NCI-H146 treated with DMSO at 0.1 percent for 48 hours (cell line): Measurements from ENCODE around the gene PHF21A.

Experiments
- DNase-seq: peaks from one replicate; lab custom pipeline; 2025; ENCODE audit not compliant: unreplicated experiment; lab: John Stamatoyannopoulos, UW

The PHF21A gene

DNA sequence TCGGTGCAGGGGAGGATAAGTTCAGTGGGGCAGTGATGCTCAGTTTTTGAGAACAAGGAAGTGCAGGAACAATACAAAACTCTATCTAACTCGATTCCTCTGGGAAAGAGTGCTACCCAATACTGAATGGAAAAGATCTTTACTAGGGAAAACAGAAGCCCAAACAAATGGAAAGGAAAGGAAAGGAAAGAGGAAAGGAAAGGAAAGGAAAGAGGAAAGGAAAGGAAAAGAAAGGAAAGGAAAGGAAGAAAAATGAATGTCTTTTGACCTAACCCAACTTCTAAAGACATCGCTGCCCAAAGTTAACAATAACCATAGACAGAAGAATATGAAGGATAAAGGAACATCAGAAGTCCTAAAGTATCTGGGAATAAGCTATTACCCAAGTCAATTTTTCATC lies 41.6 kb downstream of the PHF21A start:
- DNase-seq = no peak

DNA sequence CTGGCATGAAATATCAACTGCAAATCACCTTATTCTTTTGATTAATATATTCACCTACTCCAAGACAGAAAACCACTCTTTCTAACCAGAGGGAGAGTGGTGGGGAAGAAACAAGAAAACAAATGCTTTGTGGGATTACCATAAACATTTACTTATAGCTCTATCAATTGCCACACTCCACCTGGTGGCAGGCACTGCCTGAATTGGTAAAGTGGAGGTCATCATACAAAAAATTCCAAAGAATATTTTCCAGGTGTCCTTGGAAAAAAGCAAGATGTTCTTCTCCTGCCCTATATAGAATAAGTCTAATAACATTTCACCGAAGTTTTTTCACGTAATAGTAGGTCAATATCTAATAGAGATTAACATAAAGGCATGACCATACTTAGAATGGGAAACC lies 45.3 kb downstream of the PHF21A start:
- no peak for DNase-seq

DNA sequence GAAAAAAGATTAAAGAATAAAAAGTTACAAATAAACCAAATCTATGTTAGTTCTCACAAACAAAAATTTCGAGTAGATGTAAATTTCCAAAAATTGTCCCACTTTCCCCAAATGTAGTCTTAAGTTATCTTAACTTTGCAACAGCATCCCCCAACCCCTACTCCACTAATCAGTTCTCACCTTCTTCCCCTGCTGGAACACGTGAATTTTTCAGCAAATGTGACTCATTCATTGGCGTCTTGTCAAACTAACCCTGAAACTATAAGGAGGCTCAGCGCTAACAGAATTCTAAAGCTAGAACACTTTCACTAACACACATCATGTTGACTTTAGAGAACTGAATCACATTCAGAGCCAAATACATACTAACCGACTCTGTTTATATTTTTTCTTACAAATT lies 46.1 kb downstream of the PHF21A start:
- DNase-seq = no peak

DNA sequence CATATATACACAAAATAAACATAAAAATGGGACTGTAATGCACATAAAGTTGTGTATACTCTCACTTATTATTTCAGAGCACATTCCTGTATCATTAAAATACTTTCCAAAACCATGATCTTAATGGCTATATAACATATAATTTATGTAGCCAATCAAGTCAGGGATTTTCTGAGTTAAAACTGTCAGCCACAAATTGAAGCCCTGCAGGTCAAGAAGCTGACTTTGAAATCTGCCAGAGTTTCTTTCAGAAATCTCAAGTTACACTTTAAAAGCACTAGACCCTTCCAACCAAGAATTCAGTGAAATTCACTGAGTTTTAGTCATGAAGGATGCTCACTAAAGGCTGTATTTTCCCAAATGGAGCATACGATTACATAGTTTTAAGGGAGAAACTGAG lies 47.6 kb downstream of the PHF21A start:
- no peak for DNase-seq

DNA sequence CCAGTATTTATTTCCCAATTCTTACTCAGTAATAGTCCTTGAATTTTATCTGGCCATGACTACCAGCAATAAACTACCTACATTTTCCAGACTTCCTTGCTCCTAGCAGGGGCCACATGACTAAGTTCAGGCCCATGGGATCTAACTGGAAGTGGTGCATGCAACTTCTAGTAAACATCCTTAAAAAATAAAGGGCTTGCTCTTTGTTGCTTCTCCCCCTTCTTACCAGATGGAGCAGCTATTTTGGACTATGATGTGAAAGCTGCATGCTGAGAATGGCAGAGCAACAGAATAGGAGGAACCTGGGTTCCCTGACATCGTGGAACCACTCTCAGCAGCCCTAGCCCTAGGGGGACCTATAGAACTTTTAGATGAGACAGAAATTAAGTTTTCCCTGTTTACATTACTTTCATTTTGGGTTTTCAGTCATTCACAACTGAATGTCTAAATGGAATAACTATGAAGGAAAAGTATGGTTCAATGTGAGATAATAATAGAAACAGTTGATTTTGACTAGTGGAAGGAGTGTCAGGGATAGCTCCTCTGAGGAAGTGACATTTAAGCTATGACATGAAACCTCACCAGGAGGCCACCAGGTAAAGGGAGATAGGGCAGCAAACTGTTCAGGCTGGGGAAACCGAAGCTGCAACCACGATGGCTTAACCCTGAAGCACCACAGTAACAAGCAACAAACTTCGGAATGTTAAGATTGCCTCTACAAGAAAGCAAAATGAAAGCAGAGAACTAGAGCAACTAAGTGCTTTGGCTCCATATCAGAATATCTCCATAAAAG lies 48.9 kb downstream of the PHF21A start:
- no peak for DNase-seq

DNA sequence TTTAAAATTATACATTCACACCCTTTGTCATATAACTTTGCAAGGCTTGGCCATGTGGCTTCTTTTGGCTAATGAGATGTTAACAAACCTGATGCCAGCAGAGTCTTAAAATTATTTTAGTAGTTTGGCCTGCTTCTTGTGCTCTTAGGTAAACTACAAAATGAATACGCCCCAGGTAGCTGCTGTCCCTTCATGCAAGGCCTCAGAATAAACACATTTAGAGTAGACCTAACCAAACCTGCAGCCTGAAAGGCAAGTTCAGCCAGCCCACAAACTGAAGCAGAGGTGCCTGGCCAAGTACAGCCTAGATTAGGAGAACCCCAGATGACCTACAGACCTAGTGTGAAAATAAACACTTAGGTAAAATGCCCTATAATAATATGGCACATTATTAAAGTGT lies 50.2 kb downstream of the PHF21A start:
- DNase-seq = no peak

DNA sequence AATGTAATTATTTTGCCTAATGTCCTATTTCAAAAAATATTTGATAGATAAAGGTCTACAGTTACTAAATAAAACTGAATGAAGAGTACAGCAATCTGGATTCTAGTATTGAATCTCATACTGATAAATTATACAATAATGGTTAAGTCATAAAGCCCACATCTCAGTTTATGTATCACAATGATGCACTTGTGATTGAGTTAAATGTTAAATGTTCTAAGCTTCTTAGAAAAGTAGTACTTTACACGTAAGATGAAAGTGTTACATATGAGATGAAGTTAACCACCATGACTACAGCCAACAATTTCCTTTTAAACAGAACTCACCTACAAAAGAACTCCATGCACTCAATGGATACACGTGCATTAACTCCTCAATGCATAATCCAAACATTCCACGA lies 51.7 kb downstream of the PHF21A start:
- DNase-seq = no peak

DNA sequence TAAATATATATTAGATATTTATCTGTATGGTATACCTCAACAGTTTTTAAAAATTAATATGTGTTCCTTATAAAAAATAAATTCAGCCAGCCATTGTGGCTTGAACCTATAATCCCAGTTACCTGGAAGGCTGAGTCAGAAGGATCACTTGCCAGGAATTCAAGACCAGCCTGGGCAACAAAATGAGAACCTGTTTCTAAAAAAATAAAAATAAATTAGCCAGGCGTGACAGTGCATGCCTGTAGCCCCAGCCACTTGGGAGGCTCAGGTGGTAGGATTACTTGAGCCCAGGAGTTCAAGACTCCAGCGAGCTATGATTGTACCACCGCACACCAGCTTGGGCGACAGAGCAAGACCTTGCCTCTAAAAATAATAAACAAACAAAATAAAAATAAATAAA lies 54.9 kb downstream of the PHF21A start:
- DNase-seq = no peak

DNA sequence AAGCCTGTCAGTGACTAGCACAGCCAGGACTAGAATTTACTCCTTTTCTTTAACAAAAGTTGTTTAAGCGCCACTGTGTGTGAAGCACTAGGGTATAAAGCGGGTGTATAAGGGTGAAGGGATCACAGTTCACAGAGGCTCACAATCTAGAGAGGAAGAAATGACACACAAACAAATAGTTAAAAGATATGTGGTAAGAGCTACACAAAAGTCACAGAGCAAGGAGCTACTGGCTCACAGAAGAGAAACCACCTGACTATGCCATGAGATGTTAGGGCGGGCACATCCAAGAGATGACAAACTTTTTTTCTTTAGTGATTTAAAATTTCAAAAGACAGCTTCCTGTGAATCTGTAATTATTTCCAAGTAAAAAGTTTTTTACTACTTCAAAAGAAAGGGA lies 55.6 kb downstream of the PHF21A start:
- no peak for DNase-seq

DNA sequence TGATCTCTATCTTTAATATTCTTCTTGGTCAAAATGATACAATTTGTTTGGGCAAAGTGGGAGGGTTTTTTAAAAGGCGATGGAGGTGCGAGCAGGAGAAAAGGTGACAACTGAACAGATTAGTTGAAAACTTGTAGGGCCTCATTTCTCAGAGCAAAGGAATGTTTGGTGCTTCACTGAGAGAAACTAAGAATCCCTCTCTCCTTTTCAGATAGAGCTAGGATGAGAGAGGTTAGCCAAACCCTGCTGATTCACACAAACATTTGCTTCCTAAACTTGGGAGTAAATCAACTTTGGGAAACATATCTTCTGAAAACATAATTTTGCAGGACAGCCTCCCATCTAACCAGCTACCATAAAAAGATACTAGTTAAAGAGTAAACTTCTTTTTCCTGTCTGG lies 57.0 kb downstream of the PHF21A start:
- no peak for DNase-seq

DNA sequence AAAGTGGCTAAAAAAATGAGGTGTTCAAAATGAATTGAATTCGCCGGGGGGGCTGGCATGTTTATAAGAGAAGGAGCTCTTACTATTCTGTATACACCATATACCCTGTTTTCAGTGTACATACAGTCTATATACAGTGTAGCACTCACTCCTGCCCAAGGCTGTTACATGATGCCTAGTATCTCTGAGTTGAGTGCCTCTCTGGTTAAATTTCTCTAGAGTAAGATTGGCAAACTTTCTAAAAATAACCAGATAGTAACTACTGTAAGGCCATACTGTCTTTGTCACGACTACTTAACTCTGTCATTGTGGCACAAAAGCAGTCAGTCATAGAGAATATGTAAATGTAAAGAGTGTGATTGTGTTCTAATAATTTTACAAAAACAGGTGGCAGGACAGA lies 58.1 kb downstream of the PHF21A start:
- no peak for DNase-seq

DNA sequence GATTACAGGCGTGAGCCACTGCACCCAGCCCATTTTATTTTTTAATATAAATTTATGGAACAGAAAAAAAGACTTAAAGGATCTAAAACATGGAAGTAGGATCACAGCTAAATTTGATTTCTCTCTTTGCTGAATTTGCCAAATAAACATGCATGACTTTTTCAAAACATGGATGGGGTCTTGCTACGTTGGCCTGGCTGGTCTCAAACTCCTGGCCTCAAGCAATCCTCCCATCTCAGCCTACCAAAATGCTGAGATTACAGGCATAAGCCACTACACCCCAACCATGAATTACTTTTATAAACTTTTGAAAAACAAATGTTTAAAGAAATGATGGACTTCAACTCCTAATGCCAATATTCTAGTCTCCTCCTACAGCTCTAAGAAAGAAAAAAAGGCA lies 61.2 kb downstream of the PHF21A start:
- no peak for DNase-seq

DNA sequence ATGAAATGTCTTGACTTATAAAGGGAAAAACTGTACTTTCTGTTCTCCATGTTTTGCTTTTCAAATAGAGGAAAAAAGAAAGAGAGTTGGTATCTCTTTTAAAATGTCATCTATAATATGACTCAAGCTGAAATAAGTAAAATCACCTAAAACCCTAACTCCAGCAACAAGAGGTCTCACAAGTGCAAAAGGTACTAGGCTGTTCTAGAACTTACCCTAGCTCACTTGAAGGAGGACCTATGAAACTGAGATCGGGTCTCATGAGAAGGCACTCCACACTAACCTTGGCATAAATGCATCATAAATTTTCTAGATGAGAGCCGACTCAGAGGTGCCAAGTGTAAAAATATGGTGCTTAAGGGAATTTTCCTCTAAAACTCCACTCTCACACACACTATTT lies 63.8 kb downstream of the PHF21A start:
- no peak for DNase-seq

DNA sequence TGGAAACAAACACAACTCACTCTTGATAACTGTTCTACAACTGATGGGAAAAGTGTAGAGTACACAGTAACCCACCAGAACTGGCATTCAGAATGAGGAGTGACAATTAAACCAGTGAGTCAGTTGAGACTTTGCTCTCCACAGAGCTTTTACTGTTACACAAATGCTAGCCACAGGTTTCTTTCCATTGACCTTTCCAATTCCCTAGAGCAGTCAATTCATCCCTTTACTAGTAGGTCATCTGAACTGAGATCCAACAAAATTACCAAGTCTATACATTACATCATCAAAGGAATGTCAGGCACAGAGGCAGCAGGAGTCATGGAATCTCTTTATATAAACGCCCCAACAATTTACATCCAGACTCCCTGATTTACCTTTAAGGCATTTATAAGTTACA lies 65.9 kb downstream of the PHF21A start:
- DNase-seq = no peak

DNA sequence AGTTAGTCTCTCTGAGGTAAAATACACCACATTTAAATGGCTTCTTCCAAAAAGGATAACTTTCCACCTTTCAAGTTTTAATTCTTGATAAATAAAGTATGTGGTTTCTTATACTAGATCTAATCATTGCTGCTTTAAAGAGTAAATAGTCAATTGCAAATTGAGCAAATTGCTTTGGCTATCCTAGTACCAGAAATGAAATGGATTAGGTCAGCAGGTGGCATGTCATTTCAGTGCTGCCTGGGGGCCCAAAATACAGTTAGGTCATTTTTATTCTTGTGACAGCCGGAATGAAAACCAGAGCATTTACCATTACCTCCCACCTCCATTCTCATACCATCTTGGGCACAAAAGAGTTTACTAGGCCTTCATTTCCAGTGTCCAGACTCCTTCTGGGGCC lies 70.2 kb downstream of the PHF21A start:
- peak; percentile 40 for DNase-seq

DNA sequence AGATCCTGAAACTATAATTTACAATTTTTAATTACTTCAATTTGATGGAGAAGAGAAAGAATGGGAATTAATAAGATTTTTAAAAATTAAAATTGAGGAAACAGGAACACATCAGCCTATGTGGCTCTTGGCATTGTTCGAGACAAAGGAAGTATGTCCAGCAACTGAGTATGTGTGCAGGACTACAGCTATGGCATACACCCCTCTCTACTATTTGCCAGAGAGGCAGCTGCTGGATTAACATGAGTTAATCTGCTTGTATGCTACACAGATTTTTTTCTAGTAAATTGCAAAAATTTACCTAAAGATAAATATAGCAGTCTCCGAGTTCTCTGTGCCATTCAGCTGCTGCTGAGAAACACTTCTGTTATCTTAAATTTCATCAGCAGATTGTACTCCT lies 70.6 kb downstream of the PHF21A start:
- DNase-seq = peak; percentile 40

DNA sequence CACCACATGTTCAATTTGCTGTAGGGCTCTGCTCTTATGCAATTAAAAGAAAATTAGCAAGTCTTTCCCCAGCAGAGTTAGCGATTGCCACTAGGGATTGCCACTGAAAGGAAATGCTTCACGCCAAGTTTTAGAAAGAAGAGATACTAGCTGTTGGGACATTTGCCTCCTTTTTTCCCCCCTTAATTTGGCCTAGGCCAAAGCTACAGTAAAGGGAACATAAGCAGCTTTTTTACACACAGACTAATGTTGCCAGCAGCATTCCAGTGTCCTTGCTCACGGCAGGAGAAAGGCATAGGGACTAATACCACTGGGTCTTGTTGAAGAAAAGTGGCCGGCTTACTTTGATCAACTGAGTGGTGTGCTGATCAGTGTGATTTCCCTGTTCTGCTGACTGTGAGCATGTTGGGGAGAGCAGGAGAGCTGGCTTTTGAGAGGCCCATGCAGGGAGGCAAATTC lies 71.2 kb downstream of the PHF21A start:
- DNase-seq = no peak

DNA sequence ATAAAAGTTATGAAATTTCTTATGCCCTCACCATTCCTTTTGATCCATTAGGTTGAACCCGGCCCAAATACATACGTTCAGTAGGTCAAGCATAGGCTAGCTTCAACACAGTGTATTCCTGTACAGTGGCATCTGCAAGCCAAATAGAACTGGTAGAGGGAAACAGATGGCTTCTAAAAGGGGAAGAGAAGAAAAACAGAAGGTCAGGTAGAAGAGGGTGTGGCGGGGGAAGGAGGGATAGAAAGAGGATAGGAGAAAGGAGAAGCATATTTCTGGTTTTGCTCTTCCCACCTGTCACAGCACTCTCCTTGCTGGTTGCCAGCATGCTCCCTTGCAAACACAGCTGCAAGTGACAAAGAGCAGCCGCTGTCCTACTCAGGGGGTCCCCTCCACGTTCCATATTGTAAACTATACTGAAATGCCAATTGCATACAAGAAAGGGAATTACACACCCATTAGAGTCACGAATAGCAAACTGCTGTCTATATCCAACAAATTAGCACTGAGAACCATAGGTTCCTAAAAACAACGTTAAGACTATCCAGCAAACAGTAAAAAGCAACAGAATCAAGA lies 71.8 kb downstream of the PHF21A start:
- DNase-seq = peak; percentile 65

DNA sequence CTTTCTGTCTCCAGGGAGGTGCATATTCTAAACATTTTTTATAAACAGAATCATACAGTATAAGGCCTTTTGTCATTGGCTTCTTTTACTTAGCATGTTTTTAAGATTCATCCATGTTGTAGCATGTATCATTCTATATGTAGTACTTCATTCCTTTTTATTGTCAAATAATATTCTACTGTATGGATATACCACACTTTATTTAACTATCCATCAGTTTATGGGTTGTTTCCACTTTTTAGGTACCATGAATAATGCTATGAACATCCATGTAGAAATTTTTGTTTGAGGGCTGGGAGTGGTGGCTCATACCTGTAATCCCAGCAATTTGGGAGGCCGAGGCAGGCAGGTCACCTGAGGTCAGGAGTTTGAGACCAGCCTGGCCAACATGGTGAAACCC lies 73.1 kb downstream of the PHF21A start:
- no peak for DNase-seq

DNA sequence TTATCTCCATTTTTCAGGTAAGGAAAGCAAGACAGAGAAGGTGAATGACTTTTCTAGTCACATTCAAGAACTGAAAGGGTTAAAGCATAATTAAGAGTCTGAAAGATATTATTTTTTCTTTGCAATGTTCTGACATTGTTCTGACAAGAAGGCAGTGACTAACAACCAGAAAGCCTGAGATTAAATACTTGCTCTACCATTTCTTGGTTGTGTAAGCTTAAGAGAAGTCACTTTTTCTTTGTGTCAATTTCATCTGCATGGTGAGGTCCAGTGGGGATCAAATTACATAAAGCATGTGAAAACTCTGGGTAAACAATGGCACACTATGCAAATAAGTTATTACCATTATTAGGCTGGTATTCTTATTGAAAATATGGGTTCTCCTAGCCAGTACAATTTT lies 73.7 kb downstream of the PHF21A start:
- DNase-seq = peak; percentile 26

DNA sequence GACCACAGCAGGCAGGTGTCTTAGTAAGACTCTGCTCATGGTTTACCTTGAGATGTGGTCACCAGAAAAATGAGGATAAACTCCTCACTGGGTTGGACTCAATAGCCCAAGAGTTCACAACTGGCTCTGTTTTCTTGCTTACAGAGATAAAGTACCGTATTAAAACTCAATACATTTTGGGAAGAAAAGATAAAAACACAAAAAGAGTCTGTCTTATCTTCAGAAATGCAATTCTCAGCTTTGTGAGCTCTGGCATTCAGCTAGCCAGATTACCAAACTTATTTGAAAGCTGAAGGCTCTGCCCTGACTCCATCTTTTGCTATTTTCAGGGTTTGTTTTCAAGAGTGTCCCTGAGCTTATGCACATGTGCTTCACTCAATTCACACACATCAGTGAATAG lies 75.4 kb downstream of the PHF21A start:
- DNase-seq = no peak

DNA sequence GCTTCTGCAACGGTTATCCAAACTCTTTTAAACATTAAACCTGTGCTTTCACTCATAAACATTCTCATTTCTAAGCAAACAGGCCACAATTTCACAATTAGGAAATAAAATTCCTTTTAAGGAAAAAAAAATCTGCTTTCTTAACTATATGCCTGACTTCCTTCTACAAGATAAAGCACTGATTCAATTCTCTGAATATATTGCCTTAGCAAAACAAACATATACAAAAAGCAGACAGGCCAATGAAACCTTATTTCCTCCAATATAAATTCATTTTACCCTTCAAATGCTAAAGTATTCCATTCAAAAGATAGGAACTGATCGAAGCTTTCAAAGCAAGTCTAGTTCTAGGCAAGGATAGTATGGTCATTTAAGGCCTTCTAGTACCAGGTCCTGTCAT lies 76.7 kb downstream of the PHF21A start:
- no peak for DNase-seq

DNA sequence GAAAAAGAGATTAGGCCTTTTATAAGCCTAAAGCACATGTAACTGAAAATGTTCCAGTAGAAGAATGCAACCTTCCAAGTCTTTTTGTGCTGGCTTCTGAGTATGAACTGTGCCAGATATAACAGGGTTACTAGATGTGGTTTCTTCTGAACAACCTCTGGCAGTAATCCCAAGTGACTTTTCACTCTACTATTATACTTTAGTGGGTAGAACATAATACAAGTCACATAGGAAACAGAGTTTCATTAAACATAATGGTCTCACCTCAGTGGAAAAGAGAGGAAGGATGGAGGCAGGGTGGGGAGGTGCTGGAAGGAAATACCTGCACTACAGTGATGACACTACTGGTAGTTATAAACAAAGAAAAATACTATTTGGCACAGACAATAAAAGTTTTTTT lies 81.3 kb downstream of the PHF21A start:
- no peak for DNase-seq
